Activated T-cell treated with anti-CD3 and anti-CD28 coated beads, Interleukin-2, amount 50 U/mL, for 24 hours (primary cell): Measurements from ENCODE around the gene GDF3.
"Not testable (repeated sequence)": the region's sequence is repeated elsewhere in the genome, so short reads cannot be mapped to it uniquely, and the experiment has no call there.

Experiments used
- DNase-seq: peaks from one replicate; pipeline ENCODE4 v3.0.0-alpha.2; 2020
- H3K27ac Mint-ChIP-seq: 2 replicates; pipeline ENCODE4 v1.8.0; 2020; ENCODE audit warnings: mild to moderate bottlenecking, mixed read lengths
- H3K27me3 Mint-ChIP-seq: 2 replicates; pipeline ENCODE4 v1.8.0; 2020; ENCODE audit warnings: mixed read lengths
- H3K36me3 Mint-ChIP-seq: 2 replicates; pipeline ENCODE4 v1.8.0; 2020; ENCODE audit warnings: low read depth, mixed read lengths
- H3K4me1 Mint-ChIP-seq: 2 replicates; pipeline ENCODE4 v1.8.0; 2020; ENCODE audit warnings: low read depth, mixed read lengths
- H3K4me3 Mint-ChIP-seq: 2 replicates; pipeline ENCODE4 v1.8.0; 2020; ENCODE audit warnings: mild to moderate bottlenecking, moderate library complexity, mixed read lengths
- H3K9me3 Mint-ChIP-seq: 2 replicates; pipeline ENCODE4 v1.8.0; 2020; ENCODE audit warnings: mixed read lengths

The GDF3 gene

DNA sequence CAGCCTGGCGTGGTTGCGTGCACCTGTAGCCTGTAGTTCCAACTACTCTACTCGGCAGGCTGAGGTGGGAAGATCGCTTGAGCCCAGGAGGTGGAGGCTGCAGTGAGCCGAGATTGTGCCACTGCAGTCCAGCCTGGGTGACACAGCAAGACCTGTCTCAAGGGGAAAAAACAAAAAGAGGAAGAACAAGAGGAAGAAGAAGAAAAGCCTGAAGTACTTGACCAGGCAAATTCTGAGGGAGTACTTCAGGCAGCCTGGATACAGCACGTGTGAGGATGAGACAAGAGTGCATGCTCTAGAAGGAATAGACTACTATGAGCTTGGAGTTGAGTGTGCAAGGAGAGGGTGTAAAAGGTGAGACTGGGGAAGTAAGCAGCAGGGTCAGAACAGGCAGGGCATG is 1.8 kb downstream of the GDF3 start:
- Mint-ChIP-seq H3K27ac (no peak overlapping the region), H3K36me3 (no peaks in the 10 kb centered on the region), H3K9me3 (no peaks in the 10 kb centered on the region), H3K4me1 (peaks cover 9% of the 10 kb centered on the region), H3K27me3 (peaks cover 17% of the 10 kb centered on the region), H3K4me3 (no peak overlapping the region)
- no peak for DNase-seq

DNA sequence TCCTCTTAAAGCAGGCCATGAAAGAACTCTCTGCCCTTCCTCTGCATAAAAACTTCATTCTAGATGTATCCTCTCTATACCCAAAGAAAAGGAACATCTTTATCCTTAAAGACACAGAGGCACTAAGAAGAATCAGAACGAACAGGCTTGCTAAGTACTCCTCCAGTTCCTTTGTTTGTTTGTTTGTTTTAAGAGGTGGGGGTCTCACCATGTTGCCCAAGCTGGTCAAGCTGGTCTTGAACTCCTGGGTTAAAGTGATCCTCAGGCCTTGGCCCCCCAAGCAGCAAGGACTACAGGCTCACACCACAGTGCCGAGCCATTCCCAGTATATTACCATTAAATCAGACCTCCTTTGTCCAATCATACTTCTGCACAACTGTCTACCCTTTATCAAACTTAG is 14.0 kb downstream of the GDF3 start:
- no peak for DNase-seq
- H3K9me3 Mint-ChIP-seq, result no peaks in the 10 kb centered on the region
- H3K4me1 Mint-ChIP-seq, result peaks cover 11% of the 10 kb centered on the region
- H3K27ac Mint-ChIP-seq, result no peak overlapping the region
- H3K36me3 Mint-ChIP-seq, result no peaks in the 10 kb centered on the region
- H3K27me3 Mint-ChIP-seq, result peaks cover 4% of the 10 kb centered on the region
- H3K4me3 Mint-ChIP-seq, result no peak overlapping the region

DNA sequence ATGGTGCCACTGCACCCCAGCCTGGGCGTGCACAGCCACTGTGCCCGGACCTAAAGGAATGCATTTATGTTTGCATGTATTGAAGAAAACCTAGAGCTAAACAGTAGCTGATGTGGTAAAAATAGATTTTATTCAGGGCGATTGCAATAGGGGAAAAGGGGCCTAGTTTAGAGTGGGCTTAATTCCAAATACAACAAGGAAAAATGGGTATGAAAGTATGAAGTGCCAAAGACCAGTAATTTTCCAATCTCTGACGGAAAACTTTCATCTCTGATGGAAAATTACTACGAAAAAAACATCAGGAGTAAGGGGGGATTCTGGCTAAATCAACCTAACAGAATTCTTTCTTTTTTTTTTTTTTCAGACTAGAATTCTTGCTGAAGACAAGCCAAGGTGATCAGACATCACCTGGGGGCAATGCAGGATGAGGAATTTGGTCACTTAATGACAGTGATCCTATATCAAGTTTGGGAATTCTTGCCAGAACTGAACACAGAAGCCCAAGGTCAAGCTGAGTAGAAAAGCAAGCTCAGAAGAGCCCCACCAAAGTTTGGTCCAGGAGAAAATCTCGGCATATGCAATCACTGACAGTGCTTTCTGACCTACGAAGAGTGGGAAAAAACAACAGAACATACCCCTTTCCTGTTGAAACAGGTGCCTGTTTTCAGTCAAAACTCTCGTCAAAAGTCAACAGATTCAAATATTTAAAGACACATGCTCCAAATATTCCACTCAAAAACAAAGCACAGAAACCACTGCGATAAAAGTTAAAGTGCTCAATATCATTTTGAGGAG is 16.1 kb downstream of the GDF3 start:
- Mint-ChIP-seq H3K27ac (no peak overlapping the region), H3K9me3 (no peaks in the 10 kb centered on the region), H3K4me1 (peaks cover 11% of the 10 kb centered on the region), H3K36me3 (no peaks in the 10 kb centered on the region), H3K4me3 (no peak overlapping the region), H3K27me3 (peaks cover 18% of the 10 kb centered on the region)
- no peak for DNase-seq

DNA sequence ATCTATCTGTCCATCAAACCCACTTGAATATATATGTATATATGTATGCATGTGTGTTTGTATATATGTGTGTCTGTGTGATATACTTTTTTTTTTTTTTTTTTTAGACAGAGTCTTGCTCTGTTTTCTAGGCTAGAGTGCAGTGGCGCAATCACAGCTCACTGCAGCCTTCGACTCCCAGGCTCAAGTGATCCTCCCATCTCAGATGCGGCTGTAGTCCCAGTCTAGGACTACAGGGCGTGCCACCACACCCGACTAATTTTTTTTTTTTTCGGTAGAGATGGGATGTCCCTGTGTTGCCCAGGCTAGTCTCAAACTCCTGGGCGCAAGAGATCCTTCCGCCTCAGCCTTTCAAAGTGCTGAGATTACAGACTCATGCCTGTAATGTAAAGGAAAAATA is 16.8 kb downstream of the GDF3 start:
- Mint-ChIP-seq H3K27ac (no peak overlapping the region), H3K27me3 (peaks cover 22% of the 10 kb centered on the region), H3K4me1 (peaks cover 9% of the 10 kb centered on the region), H3K4me3 (no peak overlapping the region), H3K36me3 (no peaks in the 10 kb centered on the region), H3K9me3 (no peaks in the 10 kb centered on the region)
- DNase-seq, result no peak

DNA sequence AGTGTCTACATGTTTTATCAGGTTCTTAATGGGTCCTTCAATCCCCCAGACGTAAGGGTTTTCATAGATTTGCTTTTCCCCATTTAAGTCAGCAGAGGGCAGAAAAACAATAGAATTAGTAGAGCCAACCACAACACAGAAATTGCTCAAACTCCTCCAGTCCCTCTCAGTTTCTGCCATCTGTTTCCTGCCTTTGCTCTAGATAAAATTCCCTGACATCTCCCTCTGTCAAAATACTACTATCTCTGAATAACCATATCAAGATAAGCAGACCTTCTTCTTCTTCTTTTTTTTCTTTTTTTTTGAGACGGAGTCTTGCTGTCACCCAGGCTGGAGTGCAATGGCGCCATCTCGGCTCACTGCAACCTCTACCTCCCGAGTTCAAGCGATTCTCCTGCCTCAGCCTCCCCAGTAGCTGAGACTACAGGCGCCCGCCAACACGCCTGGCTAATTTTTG is 18.1 kb downstream of the GDF3 start:
- H3K4me1 Mint-ChIP-seq, H3K36me3 Mint-ChIP-seq, H3K9me3 Mint-ChIP-seq: not testable (repeated sequence)
- peak overlapping the region; percentile 18 for H3K27ac Mint-ChIP-seq
- H3K4me3 Mint-ChIP-seq, result peak overlapping the region; percentile 47
- peaks cover 22% of the 10 kb centered on the region for H3K27me3 Mint-ChIP-seq
- peak; percentile 29 for DNase-seq

DNA sequence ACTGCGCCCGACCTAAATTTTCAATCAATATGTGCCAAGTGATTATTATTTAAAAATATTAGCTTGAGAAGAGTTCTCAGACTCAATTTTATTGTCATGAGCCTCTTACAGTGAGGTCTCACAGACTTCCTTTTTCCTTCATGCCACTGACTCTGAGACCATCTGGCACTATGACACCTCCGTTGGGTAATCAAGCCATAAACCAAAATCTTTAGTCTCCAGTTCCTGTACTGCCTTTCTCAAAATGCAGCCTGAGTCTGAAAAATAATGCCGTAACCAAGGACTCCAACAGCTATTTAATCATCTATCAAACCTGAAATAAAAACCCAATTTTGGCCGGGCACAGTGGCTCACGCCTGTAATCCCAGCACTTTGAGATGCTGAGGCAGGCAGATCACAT is 20.1 kb downstream of the GDF3 start:
- H3K9me3 Mint-ChIP-seq, H3K27ac Mint-ChIP-seq: not testable (repeated sequence)

DNA sequence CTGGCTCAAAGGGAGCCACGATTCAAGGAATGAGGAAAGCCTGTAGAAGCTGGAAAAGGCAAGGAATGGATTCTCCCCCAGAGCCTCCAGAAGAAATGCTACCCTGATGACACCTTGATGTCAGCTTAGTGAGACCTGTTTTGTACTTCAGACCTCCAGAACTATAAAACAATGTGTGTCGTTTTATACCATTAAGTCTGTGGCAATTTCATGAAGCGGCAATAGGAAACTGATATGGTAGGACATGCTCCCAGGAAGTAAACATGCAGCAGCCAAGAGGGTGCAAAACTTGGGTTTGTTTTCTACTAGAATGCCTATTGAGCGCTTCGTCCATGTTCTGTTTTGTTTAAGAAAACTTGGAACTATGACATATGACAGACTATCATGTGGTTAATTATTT is 27.4 kb downstream of the GDF3 start:
- no peak overlapping the region for H3K27ac Mint-ChIP-seq
- no peaks in the 10 kb centered on the region for H3K36me3 Mint-ChIP-seq
- no peaks in the 10 kb centered on the region for H3K27me3 Mint-ChIP-seq
- no peak overlapping the region for H3K4me3 Mint-ChIP-seq
- DNase-seq, result no peak
- no peaks in the 10 kb centered on the region for H3K4me1 Mint-ChIP-seq
- no peaks in the 10 kb centered on the region for H3K9me3 Mint-ChIP-seq

More for the DNA sequence above, 20.1 kb downstream of the GDF3 start:
- H3K4me3 Mint-ChIP-seq, H3K4me1 Mint-ChIP-seq, DNase-seq, H3K36me3 Mint-ChIP-seq: not testable (repeated sequence)
- H3K27me3 Mint-ChIP-seq, result peaks cover 22% of the 10 kb centered on the region

DNA sequence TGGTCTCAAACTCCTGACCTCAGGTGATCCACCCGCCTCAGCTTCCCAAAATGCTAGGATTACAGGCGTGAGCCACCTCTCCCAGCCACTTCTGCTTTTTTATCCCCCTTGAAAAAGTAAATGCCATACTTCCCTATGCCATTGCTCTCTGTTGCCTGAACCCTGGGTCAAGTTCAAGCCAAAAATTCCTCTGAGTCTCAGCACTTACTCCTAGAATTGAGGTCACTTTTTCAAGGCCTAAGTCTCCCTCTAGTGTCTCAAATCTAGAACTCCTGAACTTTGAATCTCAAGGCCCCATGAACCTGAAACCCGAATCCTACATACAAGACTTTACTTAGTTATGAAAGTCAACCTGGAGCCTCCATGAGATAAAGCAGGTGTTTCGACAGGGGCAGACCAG is 28.4 kb downstream of the GDF3 start:
- no peaks in the 10 kb centered on the region for H3K4me1 Mint-ChIP-seq
- H3K36me3 Mint-ChIP-seq, result no peaks in the 10 kb centered on the region
- H3K27ac Mint-ChIP-seq, result no peak overlapping the region
- no peak overlapping the region for H3K4me3 Mint-ChIP-seq
- no peaks in the 10 kb centered on the region for H3K27me3 Mint-ChIP-seq
- H3K9me3 Mint-ChIP-seq, result no peaks in the 10 kb centered on the region
- no peak for DNase-seq

DNA sequence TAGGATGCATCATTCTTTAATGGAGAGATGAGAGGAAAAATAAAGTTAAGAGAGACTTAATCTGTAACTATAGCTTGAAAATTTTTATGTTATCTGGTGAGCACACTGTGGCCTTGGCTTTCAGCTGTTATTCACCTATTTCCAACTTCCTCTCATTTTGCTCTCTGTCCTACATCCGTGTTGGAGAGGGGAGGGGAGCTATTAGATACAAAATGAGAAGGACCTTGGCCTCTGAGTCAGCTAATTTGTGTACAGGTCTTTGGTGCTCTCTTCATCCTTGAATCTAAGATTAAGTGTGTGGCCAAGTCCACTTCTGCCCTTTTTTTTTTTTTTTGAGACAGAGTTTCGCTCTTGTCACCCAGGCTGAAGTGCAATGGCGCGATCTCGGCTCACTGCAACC is 29.0 kb downstream of the GDF3 start:
- Mint-ChIP-seq H3K27me3 (no peaks in the 10 kb centered on the region), H3K9me3 (no peaks in the 10 kb centered on the region), H3K4me3 (no peak overlapping the region), H3K27ac (no peak overlapping the region), H3K36me3 (no peaks in the 10 kb centered on the region), H3K4me1 (no peaks in the 10 kb centered on the region)
- no peak for DNase-seq

DNA sequence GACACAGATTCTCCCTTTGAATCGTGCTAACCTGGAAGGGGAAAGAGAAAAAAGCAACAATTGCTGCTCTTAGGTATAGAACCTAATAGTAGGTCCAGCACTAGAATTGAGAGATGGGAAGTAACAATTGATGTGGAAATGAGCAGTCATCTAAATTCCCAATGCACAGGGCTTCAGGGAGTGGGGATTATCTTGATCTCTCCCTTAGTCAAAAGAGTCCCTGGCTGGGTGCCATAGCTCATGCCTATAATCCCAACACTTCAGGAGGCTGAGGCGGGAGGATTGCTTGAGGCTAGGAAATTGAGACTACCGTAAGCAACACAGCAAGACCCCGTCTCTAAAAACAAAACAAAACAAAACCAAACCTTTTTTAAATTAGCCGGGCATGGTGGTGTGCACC is 33.8 kb downstream of the GDF3 start:
- Mint-ChIP-seq H3K27ac (no peak overlapping the region), H3K4me1 (no peaks in the 10 kb centered on the region), H3K9me3 (no peaks in the 10 kb centered on the region), H3K36me3 (no peaks in the 10 kb centered on the region), H3K4me3 (no peak overlapping the region), H3K27me3 (no peaks in the 10 kb centered on the region)
- no peak for DNase-seq

DNA sequence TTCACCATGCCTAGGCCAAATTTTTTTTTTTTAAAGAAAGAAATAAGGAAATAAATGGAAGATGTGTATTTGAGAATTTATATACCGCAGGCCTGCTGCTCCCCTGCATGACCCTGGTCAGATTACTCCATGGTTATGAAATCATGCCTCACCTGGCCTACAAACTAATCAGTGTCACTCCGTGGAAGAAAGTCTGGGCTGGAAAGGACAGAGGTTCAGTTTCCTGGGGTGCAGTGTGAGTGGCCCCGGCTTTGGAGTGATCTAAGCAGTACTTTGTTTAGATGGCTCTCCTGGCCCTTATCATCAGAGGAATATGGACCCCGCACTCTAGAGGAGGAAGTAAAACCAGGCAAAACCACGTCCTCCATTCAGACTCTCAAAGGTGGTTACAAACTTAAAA is 39.5 kb downstream of the GDF3 start:
- H3K4me3 Mint-ChIP-seq, result no peak overlapping the region
- no peaks in the 10 kb centered on the region for H3K36me3 Mint-ChIP-seq
- no peak for DNase-seq
- no peaks in the 10 kb centered on the region for H3K4me1 Mint-ChIP-seq
- H3K9me3 Mint-ChIP-seq, result no peaks in the 10 kb centered on the region
- peaks cover 6% of the 10 kb centered on the region for H3K27me3 Mint-ChIP-seq
- no peak overlapping the region for H3K27ac Mint-ChIP-seq

DNA sequence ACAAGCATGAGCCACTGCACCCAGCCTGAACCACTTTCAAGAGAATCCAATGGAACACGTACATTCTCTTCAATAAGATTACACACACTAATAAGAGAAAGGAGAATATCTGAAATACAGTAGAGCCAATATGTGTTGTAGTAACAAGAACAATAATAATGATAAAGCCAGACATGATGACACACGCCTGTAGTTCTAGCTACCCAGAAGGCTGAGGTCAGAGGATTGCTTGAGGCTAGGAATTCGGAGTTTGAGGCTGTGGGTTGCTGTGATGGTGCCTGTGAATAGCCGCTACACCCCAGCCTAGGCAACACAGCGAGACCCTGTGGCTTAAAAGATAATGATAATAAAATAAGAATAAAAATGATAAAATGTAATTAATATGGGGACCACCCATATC is 45.5 kb downstream of the GDF3 start:
- Mint-ChIP-seq H3K9me3 (no peaks in the 10 kb centered on the region), H3K27me3 (peaks cover 6% of the 10 kb centered on the region), H3K4me3 (no peak overlapping the region), H3K27ac (no peak overlapping the region), H3K4me1 (peaks cover 2% of the 10 kb centered on the region), H3K36me3 (no peaks in the 10 kb centered on the region)
- DNase-seq, result no peak

DNA sequence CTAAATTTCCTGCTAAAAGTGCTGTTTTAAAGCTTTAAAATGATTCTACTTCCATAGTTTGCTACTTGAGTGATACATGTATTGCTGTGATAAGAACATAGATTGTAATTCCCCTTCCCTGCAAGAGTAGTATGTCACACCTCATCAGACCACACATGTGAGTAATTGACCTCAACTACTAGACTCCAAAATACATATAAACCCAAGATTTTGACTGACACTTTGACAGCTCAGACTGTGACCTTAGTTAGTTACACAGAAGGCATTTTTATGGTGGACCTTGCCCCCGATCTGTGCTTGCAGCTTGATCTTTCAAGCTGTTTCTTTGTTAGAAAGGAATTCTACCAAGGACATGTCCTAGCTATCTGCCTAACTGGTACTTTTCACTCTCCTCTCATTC is 48.5 kb downstream of the GDF3 start:
- Mint-ChIP-seq H3K36me3 (no peaks in the 10 kb centered on the region), H3K27ac (no peak overlapping the region)

DNA sequence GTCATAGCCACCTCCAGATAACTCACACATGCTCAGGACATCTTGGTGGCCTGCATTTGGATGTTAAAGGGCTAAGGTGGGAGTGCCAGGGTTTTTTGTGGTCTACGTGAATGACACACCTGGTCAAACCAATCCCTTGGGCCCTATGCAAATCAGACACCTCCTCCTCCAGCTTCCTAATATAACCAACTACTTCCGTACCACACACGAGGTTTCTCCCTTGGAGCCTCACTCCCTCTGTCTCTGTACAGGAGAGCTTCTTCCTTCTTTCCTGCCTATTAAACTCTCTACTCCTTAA is 49.4 kb downstream of the GDF3 start:
- no peaks in the 10 kb centered on the region for H3K27me3 Mint-ChIP-seq

More for the DNA sequence above, 48.5 kb downstream of the GDF3 start:
- Mint-ChIP-seq H3K27me3 (no peaks in the 10 kb centered on the region), H3K9me3 (no peaks in the 10 kb centered on the region), H3K4me1 (peaks cover 4% of the 10 kb centered on the region), H3K4me3 (no peak overlapping the region)
- no peak for DNase-seq

DNA sequence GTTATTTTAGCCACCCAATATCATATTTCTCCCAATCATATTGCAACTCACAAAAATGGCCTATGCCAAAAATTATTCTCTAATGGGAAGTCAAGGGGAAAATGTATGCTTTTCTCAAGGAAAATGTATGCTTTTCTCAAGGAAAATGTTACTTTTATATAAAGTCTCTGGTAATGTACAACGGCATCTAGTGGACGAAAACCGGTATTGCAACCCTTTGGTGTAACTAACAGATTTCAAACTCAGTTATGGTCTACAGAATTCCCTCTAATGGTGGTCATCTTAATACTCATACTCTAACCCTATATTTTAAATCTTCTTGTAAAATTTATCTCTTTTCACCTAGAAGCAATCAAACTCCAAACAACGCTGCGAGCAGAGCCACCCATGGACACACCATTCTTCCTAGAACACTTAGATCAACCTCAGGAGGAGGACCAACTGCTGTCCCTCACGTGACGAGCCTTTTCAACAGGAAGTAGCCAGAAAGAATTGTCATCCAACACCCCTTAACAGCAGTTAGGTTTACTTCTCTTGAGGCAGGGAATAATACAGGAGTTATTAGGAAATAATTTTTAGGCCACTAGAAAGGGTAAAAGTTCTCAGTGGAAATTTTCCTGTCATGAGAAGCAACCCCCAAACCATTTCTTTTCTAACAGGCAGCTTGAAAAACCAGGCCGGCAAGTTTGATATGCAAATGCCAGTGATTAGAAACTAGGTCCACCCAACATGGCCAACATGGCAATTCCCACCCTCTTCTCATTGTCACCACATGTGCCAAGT is 50.0 kb downstream of the GDF3 start:
- no peak overlapping the region for H3K4me3 Mint-ChIP-seq
- H3K27ac Mint-ChIP-seq, result no peak overlapping the region
- DNase-seq, result no peak
- H3K4me1 Mint-ChIP-seq, result peaks cover 12% of the 10 kb centered on the region
- H3K36me3 Mint-ChIP-seq, result no peaks in the 10 kb centered on the region
- no peaks in the 10 kb centered on the region for H3K27me3 Mint-ChIP-seq
- no peaks in the 10 kb centered on the region for H3K9me3 Mint-ChIP-seq

More for the DNA sequence above, 49.4 kb downstream of the GDF3 start:
- Mint-ChIP-seq H3K36me3 (no peaks in the 10 kb centered on the region), H3K27ac (no peak overlapping the region), H3K9me3 (no peaks in the 10 kb centered on the region), H3K4me3 (no peak overlapping the region), H3K4me1 (peaks cover 6% of the 10 kb centered on the region)
- DNase-seq, result no peak
